HepG2 (cell line): Measurements from ENCODE around the gene EFCAB11. TPM values are rescaled to one million over a fixed set of nuclear protein-coding genes. Genes with fewer than 3 reads are reported as not detected.
A peak's percentile ranks its signal among the peaks of the same experiment; 100 is the strongest.

Experiments used
- ARID5B ChIP-seq: IDR thresholded peaks from 2 replicates; pipeline ENCODE4 v1.4.0; 2020; ENCODE audit warnings: mild to moderate bottlenecking, missing genetic modification reagents
- BORCS8-MEF2B ChIP-seq: sonication (generic); formaldehyde crosslinking; IDR thresholded peaks from 2 replicates; pipeline ENCODE4 v1.8.0; 2022; ENCODE audit warnings: mild to moderate bottlenecking, missing genetic modification reagents
- CBFB ChIP-seq: sonication (generic); formaldehyde crosslinking; IDR thresholded peaks from 2 replicates; pipeline ENCODE4 v1.4.0; 2020; ENCODE audit warnings: missing genetic modification reagents
- ELF3 ChIP-seq: IDR thresholded peaks from 2 replicates; pipeline ENCODE4 v1.6.1; 2016; ENCODE audit warnings: missing genetic modification reagents, missing compliant biosample characterization
- GZF1 ChIP-seq: sonication (generic); formaldehyde crosslinking; IDR thresholded peaks from 2 replicates; pipeline ENCODE4 v1.5.1; 2020; ENCODE audit warnings: mild to moderate bottlenecking, missing genetic modification reagents
- LRRFIP1 ChIP-seq: sonication (generic); formaldehyde crosslinking; conservative IDR thresholded peaks from 2 replicates; pipeline ENCODE4 v1.4.0; 2020; ENCODE audit warnings: missing genetic modification reagents
- MYPOP ChIP-seq: sonication (generic); formaldehyde crosslinking; IDR thresholded peaks from 2 replicates; pipeline ENCODE4 v1.8.1; 2023; ENCODE audit warnings: mild to moderate bottlenecking, moderate library complexity, missing genetic modification reagents
- SIN3B ChIP-seq: fragments of 150-350 bp; IDR thresholded peaks from 2 replicates; pipeline ENCODE4 v1.6.1; 2014; ENCODE audit warnings: low read length
- ZBTB7B ChIP-seq: sonication (generic); formaldehyde crosslinking; IDR thresholded peaks from 2 replicates; pipeline ENCODE4 v1.4.0; 2020; ENCODE audit warnings: missing genetic modification reagents
- ZHX1 ChIP-seq: sonication (generic); formaldehyde crosslinking; IDR thresholded peaks from 2 replicates; pipeline ENCODE4 v1.8.1; 2022; ENCODE audit warnings: low read depth, mild to moderate bottlenecking, missing genetic modification reagents
- ZNF281 ChIP-seq: sonication (generic); formaldehyde crosslinking; IDR thresholded peaks from 2 replicates; pipeline ENCODE4 v1.4.0; 2020; ENCODE audit warnings: missing genetic modification reagents, borderline replicate concordance
- ZNF460 ChIP-seq: sonication (generic); formaldehyde crosslinking; IDR thresholded peaks from 2 replicates; pipeline ENCODE4 v1.5.1; 2020; ENCODE audit warnings: missing genetic modification reagents, mild to moderate bottlenecking, borderline replicate concordance
- ZNF563 ChIP-seq: sonication (generic); formaldehyde crosslinking; IDR thresholded peaks from 2 replicates; pipeline ENCODE4 v1.8.0; 2022; ENCODE audit warnings: mild to moderate bottlenecking, moderate library complexity, missing genetic modification reagents
- ZNF749 ChIP-seq: sonication (generic); formaldehyde crosslinking; IDR thresholded peaks from 2 replicates; pipeline ENCODE4 v1.8.0; 2022; ENCODE audit warnings: mild to moderate bottlenecking, missing genetic modification reagents, moderate library complexity, borderline replicate concordance
- polyA plus RNA-seq, 8 experiments: library from polyadenylated mRNA; depleted of rRNA in 3 of 8; stranded (reverse) in 7 of 8; unstranded in 1 of 8; fragments of >200 nt; fragmentation: Illumina TruSeq in 4 of 8; extraction: Trizol in 4 of 8; gene quantifications; 2 replicates each; pipeline versions ENCODE4 v1.2.1 to v1.2.3, GENCODE V29; 2011 to 2016; ENCODE audit warnings: low read depth in 4 of 8, missing spikeins in 1 of 8, mixed read lengths in 1 of 8; ENCODE audit not compliant: insufficient read depth in 1 of 8
- total RNA-seq, 5 experiments: library from RNA; depleted of rRNA; stranded (reverse); fragments of >200 nt; fragmentation: Illumina TruSeq; extraction: Trizol; gene quantifications; 2 replicates each; pipeline ENCODE4 v1.2.3, GENCODE V29; 2016; ENCODE audit warnings: low read depth in 1 of 5

EFCAB11 gene
- total and polyA plus RNA-seq, 2 of the 13 experiments (the other 11 are each of a cell fraction or from before 2014, with no cell fraction given), result 8.2 to 31.5 TPM

- TF ChIP-seq ZNF281 (CRISPR knock-in tag) (no peak), GZF1 (no peak), ZNF460 (peak; percentile 10; the same call in 1 of the 2 replicates), ZNF563 (peak; percentile 59; the same call in 1 of the 2 replicates), SIN3B (no peak), MYPOP (CRISPR knock-in tag) (peak; percentile 92), ZBTB7B (CRISPR knock-in tag) (peak; percentile 53), BORCS8-MEF2B (CRISPR knock-in tag) (peak; percentile 77), ELF3 (peak; percentile 89), ARID5B (CRISPR knock-in tag) (peak; percentile 4; the same call in 1 of the 2 replicates), CBFB (CRISPR knock-in tag) (peak; percentile 36; the same call in 1 of the 2 replicates), LRRFIP1 (CRISPR knock-in tag) (no peak), ZNF749 (CRISPR knock-in tag) (peak; percentile 63; the same call in 1 of the 2 replicates), ZHX1 (CRISPR knock-in tag) (0 out of 2 replicates have a peak, but pooled peaks have one; percentile 20)
These were observed 1.5 kb upstream of the EFCAB11 start, which contains the start of gene TDP1 (continued) for GRCh38 chr14:89955745-89956660.
